ENCODE data around the gene CCDC137.
A peak's percentile ranks its signal among the peaks of the same experiment; 100 is the strongest.

Gene CCDC137

DNA sequence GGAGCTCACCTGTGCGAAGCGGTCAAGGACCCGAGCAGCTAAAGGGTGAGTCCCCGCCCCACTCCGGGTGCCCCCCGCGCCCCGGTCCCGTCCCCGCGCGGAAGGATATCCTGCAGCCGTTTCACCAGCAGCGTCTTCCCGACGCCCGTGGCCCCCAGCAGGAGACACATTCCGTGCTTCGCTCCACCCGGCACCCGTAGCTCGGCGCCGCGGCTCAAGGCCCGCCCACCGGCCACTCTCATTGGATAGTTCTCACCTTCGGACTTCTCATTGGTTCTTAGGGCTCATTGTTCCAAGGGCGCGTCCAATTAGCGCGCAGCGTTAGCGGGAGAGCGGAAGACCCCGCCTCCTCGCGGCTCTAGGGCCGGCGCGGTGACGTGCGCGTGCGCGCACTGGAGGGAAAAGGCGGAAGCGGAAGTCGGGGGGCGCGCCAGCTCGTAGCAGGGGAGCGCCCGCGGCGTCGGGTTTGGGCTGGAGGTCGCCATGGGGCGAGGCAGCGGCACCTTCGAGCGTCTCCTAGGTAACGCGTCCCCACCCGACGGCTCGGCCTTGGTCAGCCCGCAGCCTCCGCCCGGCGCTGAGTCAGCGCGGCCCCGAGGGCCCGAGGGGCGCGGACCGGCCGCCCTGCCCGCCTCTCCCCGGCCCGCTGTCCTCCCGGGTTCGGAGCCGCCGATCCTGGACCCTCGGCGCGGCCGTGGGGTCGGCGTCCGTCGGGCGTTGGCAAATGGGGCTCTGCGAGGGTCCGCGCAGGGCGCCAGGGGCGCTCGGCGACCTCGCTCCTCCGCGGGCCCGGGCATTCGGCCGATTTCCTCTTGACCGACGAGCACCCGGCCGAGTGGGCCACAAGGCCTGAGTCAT lies 17.3 kb downstream of the CCDC137 start, which contains the start of the genes ARL16 and HGS:
TSS of gene ARL16 (minus strand) at position 214 of the 858 bp plus-strand sequence. CDS start at position 170, 44 bp downstream.
TSS of gene HGS (plus strand) at position 428 of the 858 bp plus-strand sequence. CDS start at position 484, 56 bp downstream.
- peak; percentile 97 for DNase-seq

DNA sequence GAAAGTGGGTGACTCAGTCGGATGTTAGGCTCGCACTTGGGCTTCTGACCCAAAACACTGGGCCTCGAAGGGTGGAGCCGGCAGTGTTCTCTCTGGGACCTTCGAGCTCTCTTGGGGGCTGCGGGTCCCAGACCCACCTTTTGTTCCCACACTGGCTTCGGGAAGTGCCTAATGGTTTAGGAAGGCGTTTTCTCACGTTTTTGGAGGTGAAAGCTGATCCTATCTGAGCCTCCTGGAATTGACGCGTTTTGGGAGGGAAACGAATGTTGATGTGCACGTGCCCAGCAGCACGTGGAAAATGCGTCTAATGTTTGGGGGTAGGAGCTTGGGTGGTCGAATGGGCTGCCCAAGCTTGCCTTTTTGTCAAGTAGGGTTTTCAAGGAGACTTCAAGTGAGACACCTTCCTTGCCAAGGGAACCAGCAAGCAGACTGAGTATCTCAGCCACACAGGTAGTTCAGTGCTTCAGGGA lies 17.9 kb downstream of the CCDC137 start:
- no peak for DNase-seq

DNA sequence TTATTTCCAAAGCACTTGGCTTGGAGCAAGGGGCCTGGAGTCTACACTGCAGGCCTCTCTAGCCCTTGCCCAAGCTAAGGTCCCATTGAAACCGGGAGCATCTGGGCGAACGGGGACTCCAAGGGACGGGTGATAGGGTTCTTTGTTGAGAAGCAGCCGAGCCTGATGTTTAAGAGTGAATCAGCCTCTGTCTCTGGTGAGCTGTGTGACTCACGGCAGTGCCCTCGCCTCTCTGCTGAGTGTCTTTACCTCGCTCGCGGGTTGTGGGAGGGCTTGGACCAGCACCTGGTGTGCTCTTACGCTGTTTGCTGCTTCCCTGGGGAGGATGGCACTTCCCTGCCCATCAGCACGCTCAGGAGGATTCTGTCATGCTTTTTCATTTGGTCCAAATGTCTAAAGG lies 18.6 kb downstream of the CCDC137 start:
- peak; percentile 71 for DNase-seq

DNA sequence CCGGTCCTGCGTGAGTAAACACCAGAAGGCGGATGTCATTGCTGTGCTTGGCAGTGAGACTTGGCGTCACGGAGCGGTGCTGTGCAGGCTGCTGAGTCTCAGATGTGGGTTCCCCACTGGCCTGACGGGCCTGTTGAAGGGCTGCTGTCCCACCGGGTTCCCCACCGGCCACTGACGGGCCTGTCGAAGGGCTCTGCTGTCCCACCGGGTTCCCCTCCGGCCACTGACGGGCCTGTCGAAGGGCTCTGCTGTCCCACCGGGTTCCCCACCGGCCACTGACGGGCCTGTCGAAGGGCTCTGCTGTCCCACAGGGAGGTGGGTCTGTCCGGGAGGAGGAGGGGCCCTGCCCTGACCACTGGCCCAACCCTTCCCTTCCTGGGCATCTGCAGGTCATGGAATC lies 20.1 kb downstream of the CCDC137 start:
- no peak for DNase-seq

DNA sequence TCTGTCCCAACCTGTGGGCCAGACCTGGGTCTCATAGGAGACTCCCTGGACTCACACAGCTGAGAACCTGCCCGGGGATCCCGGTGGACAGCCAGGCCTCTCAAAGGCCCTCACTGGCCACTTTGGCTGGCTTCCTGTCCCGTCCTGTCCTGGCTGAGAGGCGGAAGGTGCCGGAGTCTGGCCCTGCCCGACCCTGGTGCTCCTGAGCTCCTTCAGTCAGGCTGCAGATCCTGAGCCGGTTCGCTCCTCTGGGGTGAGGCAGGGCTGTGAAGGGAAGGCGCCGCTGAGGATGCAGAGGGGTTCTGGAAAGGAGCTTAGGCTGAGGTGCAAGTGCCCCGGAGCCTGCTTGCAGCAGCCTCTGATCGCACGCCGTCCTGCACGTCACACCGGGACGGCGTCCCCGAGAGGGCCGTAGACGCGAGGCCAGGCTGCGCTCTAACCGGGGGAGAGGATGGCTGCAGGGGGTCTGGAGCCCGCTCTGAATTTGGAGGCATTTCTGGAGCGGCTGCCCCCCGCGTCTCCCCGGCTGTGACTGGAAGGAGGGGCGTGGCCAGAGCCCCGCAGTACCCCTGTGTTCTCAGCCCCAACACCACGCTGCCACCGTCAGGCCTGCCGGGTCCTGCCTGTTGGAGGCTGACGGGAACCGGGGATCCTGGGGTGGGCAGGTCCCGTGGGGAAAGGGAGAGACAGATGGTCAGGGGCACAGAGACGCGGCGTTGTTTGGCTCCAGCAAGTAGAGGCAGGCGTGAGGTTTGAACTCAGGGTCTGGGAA lies 21.4 kb downstream of the CCDC137 start:
- no peak for DNase-seq

DNA sequence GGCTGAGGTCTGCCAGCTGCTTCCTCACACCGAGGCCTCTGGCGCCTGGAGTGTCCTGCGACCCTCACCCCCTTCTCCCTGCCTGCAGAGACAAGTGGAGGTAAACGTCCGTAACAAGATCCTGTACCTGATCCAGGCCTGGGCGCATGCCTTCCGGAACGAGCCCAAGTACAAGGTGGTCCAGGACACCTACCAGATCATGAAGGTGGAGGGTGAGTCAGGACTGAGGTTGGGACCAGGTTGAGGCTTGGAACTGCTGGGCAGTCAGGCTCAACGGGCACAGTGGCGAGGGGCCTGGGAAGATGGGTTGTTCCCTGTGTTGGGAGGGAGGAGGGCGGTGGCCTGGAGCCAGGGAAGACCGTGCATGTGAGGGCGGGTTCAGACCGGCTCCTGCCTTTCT lies 22.1 kb downstream of the CCDC137 start:
- no peak for DNase-seq

DNA sequence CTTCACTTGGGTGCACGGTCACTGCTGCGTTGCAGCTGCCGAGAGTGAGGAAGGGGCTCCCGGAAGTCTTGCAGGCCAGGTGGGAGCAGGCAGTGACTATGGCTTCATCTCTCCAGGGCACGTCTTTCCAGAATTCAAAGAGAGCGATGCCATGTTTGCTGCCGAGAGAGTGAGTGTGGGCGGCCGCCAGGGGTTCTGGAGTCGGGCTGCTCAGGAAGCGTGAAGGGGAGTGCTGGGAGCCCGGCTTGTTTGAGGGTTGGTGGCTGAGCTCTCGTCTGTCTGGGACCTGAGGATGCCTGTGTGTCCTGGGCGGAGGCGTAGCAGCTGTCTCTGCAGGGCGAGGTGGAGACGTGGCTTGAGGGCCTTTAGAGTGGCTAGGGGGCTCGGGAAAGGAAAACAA lies 23.5 kb downstream of the CCDC137 start:
- no peak for DNase-seq

DNA sequence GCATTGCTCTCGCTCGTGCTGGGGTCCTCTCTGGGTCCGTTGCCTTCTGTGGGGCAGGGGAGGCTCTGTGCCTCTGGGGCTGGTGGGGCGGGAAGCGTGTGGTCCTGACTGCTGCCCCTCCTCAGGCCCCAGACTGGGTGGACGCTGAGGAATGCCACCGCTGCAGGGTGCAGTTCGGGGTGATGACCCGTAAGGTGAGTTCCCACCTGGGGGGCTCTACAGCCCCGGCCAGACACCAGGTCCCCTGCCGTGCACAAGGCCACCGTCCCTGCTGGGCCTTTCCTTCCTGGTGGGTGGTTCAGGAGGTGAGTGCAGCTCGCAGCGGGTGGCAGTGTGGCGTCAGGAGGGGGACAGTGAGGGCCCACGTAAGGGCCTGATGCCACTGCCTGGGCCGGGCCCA lies 24.0 kb downstream of the CCDC137 start:
- DNase-seq, result no peak

DNA sequence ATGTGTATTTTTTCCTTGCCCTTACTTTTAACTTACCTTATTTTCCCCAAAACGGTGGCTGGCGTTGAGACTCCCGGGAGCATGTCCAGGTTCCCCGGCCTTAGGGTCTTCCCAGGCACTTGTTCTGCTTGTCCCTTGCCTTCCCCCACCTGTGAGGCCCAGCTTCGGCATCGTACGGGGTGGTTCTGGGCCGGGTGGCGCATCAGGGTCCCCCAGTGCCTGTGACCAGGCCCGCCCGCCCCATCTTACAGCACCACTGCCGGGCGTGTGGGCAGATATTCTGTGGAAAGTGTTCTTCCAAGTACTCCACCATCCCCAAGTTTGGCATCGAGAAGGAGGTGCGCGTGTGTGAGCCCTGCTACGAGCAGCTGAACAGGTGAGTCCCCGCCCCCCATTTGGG lies 24.7 kb downstream of the CCDC137 start:
- DNase-seq, result no peak

DNA sequence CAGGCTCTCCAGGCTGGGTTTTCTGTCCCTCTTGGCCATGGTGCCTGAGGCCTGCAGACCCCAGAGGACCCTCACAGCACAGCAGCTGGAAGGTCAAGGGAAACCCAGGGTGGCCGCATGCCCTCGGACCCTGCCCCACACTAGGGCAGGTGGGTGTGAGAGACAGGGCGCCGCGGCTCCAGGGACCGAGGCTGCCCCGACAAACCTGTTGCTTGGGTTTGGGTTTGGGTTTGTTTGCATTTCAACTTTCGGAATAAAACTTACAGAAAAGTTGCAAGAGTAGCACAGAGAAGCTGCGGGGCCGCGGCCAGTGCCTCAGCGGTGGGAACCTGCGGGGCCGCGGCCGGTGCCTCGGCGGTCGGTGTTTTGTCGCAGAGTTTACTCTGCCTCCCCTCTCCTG lies 25.1 kb downstream of the CCDC137 start:
- no peak for DNase-seq

DNA sequence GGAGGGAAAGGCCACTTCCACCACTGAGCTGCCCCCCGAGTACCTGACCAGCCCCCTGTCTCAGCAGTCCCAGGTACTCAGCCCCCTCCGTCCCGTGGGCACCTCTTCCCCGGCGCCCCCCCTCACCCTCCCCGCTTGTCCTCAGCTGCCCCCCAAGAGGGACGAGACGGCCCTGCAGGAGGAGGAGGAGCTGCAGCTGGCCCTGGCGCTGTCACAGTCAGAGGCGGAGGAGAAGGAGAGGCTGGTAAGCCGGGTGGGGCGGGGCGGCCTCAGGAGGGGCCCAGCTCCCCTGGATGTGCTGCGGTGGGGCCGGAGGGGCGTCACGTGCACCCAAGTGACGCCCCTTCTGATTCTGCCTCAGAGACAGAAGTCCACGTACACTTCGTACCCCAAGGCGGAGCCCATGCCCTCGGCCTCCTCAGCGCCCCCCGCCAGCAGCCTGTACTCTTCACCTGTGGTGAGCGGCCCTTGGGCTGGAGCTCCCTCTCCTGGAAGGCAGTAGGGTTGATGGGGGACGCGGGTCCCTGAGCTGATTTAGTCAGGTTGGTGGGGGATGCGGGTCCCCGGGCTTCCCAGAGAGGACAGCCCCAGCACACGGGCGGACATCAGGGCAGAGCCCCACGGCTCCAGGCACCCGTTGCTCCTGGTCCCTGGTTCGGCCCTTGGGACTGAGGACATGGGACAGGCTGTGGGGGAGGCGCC lies 27.1 kb downstream of the CCDC137 start:
- DNase-seq, result no peak

DNA sequence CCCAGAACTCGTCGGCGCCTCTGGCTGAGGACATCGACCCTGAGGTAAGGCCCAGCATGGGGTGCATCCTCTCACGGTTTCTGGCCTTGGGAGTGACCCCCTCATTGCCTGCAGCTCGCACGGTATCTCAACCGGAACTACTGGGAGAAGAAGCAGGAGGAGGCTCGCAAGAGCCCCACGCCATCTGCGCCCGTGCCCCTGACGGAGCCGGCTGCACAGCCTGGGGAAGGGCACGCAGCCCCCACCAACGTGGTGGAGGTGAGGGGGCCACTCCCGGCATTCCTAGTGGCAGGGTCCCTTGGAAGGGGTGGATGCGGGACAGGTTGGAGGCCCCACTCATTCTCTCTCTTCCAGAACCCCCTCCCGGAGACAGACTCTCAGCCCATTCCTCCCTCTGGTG lies 28.3 kb downstream of the CCDC137 start:
- no peak for DNase-seq

DNA sequence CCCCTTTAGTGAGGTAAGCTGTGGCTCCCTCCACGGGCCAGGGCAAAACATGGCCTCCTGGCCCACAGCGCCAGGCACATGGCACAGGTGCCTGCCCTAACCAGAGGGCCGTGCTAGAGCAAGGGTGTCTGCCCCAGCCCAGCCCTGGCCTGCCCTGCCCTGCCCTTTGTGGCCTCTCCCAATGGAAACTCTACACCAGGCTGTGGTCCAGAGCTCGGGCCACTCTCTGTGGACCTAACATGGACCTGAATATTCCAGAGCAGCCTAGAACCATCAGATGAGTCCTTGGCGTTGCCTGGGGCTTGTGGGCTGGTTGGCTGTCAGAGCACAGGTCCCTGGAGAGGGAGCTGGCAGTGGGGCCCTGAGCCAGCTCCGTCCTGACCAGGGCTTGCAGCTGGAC lies 28.7 kb downstream of the CCDC137 start:
- no peak for DNase-seq

DNA sequence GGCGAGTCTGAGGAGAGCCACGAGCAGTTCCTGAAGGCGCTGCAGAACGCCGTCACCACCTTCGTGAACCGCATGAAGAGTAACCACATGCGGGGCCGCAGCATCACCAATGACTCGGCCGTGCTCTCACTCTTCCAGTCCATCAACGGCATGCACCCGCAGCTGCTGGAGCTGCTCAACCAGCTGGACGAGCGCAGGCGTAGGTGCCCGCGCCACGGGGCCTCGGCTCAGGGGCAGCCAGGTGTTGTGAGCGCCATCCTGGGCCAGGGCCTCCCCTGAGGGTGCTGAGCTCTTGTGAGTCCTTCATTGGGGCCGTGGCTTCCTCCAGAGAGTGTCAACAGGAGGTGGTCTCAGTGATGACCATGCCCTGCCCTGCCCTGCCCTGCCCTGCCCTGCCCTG lies 29.3 kb downstream of the CCDC137 start:
- no peak for DNase-seq

DNA sequence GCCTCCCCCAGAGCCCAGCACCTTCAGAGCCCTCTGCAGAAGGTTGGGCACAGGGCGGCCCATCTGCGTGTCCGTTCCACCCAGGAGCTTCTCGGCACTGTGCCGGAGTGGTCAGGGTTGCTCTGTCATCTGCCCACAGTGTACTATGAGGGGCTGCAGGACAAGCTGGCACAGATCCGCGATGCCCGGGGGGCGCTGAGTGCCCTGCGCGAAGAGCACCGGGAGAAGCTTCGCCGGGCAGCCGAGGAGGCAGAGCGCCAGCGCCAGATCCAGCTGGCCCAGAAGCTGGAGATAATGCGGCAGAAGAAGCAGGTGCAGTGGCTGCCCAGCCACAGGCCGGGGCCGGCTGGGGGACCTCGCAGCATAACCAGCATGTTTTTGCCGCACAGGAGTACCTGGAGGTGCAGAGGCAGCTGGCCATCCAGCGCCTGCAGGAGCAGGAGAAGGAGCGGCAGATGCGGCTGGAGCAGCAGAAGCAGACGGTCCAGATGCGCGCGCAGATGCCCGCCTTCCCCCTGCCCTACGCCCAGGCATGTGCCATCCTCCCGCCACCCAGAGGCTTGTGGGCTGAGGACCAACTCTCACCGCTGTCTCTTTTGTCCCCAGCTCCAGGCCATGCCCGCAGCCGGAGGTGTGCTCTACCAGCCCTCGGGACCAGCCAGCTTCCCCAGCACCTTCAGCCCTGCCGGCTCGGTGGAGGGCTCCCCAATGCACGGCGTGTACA lies 29.8 kb downstream of the CCDC137 start:
- no peak for DNase-seq

DNA sequence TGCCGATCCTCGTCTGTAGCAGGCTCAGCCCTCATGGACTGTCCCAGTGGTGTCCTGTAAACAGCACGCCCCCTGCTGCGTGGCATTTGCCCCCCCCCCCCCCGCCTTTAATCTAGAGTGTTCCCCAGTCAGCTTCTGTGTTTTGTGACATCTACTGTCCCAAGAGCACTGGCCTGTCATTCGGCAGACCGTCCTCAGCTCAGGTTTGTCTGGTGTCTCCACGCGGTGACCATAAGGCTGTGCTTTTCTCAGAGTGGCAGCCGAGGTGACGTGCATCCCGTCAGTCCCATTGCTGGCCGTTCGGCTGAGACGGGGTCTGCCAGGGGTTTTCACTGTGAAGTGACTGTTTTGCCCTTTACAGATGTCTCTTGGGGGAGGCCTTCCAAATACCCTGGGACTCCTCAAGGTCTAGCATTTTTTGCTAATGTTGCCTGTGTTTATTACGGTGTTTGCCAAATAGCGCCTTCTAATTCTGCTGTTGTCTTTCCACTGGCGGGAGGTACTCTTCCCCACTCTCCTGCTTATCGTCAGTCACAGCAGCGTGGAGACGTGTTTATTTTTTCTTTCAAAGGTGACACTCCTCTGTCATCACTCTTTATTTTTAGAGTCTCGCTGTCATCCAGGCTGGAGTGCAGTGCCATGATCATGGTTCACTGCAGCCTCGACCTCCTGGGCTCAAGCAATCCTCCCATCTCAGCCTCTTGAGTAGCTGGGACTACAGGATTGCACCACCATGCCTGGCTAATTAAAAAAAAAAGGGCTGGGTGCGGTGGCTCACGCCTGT lies 30.9 kb downstream of the CCDC137 start:
- DNase-seq, result no peak

DNA sequence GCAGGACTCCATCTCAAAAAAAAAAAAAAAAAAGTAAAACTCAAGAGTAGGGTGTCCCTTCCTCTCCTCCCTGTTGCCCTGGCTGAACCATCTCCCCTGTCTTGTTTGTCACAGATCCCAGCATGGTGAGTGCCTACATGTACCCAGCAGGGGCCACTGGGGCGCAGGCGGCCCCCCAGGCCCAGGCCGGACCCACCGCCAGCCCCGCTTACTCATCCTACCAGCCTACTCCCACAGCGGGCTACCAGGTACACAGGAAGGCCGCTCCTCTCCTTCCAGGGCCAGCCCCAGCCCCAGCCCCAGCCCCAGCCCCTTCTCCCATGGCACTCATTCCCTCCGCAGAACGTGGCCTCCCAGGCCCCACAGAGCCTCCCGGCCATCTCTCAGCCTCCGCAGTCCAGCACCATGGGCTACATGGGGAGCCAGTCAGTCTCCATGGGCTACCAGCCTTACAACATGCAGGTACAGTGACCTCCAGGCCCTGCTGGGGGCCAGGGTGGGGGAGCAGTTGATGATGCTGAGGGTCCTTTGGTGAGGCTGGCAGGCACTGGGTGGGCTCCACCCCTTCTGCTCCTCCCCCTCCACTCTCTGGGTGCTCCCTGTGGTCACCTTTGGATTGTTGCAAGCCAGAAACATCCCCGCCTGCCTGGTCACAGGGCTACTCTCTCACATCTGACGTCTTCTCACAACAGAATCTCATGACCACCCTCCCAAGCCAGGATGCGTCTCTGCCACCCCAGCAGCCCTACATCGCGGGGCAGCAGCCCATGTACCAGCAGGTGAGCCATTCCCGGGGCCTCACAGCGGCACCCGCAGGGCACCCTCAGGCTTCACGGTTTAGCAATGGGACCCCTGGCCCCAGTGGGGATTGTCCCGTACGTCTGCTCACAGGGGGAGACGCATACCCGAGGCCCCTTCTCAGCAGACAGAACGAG lies 34.1 kb downstream of the CCDC137 start:
- DNase-seq, result no peak

DNA sequence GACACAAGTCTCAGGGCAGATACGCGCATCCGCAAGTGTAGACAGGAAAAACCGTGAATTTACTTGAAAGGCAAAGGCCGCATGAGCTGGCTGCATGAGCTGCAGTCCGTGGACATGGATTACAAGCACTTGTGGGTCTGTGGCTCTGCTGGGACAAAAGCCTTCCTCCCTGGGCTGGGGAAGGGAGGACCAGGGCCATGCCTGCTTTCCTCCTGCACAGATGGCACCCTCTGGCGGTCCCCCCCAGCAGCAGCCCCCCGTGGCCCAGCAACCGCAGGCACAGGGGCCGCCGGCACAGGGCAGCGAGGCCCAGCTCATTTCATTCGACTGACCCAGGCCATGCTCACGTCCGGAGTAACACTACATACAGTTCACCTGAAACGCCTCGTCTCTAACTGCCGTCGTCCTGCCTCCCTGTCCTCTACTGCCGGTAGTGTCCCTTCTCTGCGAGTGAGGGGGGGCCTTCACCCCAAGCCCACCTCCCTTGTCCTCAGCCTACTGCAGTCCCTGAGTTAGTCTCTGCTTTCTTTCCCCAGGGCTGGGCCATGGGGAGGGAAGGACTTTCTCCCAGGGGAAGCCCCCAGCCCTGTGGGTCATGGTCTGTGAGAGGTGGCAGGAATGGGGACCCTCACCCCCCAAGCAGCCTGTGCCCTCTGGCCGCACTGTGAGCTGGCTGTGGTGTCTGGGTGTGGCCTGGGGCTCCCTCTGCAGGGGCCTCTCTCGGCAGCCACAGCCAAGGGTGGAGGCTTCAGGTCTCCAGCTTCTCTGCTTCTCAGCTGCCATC lies 34.9 kb downstream of the CCDC137 start:
- no peak for DNase-seq

DNA sequence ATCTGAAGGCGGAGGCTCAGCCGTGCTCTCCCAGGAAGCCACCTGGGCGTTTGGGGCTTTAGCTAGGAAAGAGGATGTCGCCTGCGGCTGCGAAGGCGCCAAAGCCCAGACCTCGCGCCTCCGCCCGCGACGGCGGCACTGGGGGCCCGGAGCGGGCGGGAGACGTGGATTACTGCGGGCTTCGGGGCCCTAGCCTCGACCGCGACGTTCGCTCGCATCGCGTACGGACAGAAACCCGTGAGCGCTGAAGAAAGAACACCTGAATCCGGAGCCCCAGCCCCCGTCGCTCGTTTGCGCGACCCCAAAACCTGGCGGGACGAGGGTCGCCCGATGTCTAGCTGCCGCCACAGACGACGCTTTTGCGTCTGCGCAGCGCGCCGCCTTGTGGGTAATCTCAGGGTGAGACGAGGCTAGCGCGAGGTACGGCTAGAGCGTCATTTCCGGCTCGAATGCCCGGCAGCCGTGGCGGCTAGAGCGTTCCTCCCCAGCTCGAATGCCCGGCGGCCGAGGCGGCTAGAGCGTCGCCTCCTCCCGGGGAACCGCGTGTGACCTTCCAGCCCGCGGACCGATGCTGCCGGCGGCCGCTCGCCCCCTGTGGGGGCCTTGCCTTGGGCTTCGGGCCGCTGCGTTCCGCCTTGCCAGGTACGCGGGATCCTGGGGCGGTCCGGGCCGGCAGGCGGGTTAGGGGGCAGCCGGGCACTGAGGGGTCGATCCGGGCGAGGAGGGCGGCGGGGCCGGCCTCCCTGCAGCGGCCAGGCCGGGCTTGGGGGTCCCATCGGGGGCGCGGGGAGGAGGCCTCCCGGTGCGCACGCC lies 36.6 kb downstream of the CCDC137 start, which contains the start of gene MRPL12:
TSS of gene MRPL12 (plus strand) at position 434 of the 813 bp plus-strand sequence. CDS start at position 569, 135 bp downstream.
- peak; percentile 91 for DNase-seq

All from stimulated activated CD4-positive, alpha-beta T cell treated with anti-CD3 and anti-CD28 coated beads, Interleukin-4, amount 100 ng/mL, for 24 hours (primary cell).